ENCODE results near the gene SCAMP5. TPM values are rescaled to one million over a fixed set of nuclear protein-coding genes. Genes with fewer than 3 reads are reported as not detected.
A peak's percentile ranks its signal among the peaks of the same experiment; 100 is the strongest.

Gene SCAMP5
- total and polyA plus RNA-seq, 2 of the 13 experiments (the other 11 are each of a cell fraction or from before 2014, with no cell fraction given): 34.3 to 49.0 TPM

DNA sequence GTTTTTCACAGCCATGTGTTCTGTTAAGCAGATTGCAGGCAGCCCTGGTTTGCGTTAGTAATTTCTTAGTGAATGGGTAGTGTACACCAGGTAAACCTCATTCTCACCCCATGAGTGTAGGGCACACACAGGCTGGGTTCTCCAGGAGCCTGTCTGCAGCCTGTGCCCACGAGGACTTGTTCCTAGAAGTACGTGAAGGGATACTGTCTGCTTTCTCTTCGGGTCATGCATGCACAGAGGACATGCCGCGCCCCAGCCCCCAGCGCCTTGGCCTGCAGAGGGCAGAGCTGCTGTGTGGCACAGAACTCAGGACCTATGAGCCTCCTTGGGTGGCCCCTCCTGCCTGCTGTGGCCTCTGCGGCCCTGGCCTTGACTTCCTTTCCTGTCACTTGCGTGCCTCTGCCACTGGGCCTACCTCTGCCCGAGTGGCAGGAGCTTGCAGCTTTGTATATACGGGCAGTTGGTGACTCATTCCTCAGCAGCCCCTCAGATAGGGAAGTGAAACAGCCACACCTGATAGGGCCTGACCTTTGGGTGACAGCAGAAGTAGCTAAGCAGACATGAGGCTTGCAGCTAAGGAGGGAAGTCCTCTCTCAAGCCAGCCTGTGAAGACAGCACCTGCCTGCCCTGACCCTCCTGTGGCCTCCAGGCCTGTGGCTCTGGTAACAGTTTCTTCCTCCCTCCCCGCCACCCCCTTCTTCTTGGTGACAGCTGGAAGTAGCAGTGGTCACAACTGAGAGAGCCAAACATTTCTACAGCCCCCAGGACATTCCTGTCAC is 47.6 kb downstream of the SCAMP5 start (continued):
- TF ChIP-seq HMG20A (CRISPR knock-in tag; IDR thresholded peaks at IDR 0.05; ENCODE audit: borderline replicate concordance): peak; percentile 77; the same call in 1 of the 2 replicates
- peak; percentile 89 for TF ChIP-seq IRF2 (CRISPR knock-in tag; IDR thresholded peaks at IDR 0.05)
- no peak for TF ChIP-seq RELA (CRISPR knock-in tag; IDR thresholded peaks at IDR 0.05)
- TF ChIP-seq, protein P1, sequence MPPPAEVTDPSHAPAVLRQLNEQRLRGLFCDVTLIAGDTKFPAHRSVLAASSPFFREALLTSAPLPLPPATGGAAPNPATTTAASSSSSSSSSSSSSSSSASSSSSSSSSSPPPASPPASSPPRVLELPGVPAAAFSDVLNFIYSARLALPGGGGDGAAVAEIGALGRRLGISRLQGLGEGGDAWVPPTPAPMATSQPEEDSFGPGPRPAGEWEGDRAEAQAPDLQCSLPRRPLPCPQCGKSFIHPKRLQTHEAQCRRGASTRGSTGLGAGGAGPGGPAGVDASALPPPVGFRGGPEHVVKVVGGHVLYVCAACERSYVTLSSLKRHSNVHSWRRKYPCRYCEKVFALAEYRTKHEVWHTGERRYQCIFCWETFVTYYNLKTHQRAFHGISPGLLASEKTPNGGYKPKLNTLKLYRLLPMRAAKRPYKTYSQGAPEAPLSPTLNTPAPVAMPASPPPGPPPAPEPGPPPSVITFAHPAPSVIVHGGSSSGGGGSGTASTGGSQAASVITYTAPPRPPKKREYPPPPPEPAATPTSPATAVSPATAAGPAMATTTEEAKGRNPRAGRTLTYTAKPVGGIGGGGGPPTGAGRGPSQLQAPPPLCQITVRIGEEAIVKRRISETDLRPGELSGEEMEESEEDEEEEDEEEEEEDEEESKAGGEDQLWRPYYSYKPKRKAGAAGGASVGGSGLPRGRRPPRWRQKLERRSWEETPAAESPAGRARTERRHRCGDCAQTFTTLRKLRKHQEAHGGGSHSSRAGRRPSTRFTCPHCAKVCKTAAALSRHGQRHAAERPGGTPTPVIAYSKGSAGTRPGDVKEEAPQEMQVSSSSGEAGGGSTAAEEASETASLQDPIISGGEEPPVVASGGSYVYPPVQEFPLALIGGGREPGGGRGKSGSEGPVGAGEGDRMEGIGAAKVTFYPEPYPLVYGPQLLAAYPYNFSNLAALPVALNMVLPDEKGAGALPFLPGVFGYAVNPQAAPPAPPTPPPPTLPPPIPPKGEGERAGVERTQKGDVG (CRISPR knock-in tag; IDR thresholded peaks at IDR 0.05; ENCODE audit: borderline replicate concordance): no peak
- TF ChIP-seq ZNF816 (CRISPR knock-in tag; IDR thresholded peaks at IDR 0.05; ENCODE audit: borderline replicate concordance): no peak
- TF ChIP-seq ZNF224 (CRISPR knock-in tag; IDR thresholded peaks at IDR 0.05): peak; percentile 86; the same call in 1 of the 2 replicates
- TF ChIP-seq POGZ (CRISPR knock-in tag; IDR thresholded peaks at IDR 0.05): peak; percentile 74
- TF ChIP-seq GABPB1 (CRISPR knock-in tag; IDR thresholded peaks at IDR 0.05): peak; percentile 78
- no peak for TF ChIP-seq ZNF616 (CRISPR knock-in tag; IDR thresholded peaks at IDR 0.05; ENCODE audit: low read depth)
- TF ChIP-seq CBFB (CRISPR knock-in tag; IDR thresholded peaks at IDR 0.05): 0 out of 2 replicates have a peak, but pooled peaks have one; percentile 49
- peak; percentile 76; the same call in 1 of the 2 replicates for TF ChIP-seq NFKBIZ (CRISPR knock-in tag; IDR thresholded peaks at IDR 0.05)
- TF ChIP-seq CC2D1A (CRISPR knock-in tag; IDR thresholded peaks at IDR 0.05): no peak
- TF ChIP-seq TP53 (CRISPR knock-in tag; conservative IDR thresholded peaks at IDR 0.05): no peak
- TF ChIP-seq, protein P2, sequence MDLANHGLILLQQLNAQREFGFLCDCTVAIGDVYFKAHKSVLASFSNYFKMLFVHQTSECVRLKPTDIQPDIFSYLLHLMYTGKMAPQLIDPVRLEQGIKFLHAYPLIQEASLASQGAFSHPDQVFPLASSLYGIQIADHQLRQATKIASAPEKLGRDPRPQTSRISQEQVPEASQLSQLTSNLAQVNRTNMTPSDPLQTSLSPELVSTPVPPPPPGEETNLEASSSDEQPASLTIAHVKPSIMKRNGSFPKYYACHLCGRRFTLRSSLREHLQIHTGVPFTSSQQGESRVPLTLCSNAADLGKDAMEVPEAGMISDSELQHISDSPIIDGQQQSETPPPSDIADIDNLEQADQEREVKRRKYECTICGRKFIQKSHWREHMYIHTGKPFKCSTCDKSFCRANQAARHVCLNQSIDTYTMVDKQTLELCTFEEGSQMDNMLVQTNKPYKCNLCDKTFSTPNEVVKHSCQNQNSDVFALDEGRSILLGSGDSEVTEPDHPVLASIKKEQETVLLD (CRISPR knock-in tag; IDR thresholded peaks at IDR 0.05; ENCODE audit: low read depth): no peak
- TF ChIP-seq ZBTB7B (CRISPR knock-in tag; IDR thresholded peaks at IDR 0.05): peak; percentile 72; the same call in 1 of the 2 replicates
- peak; percentile 89 for TF ChIP-seq ZNF331 (CRISPR knock-in tag; IDR thresholded peaks at IDR 0.05)
- no peak for TF ChIP-seq CBX2 (IDR thresholded peaks at IDR 0.05; ENCODE audit: low read depth, low read length)
- peak; percentile 67; the same call in 1 of the 2 replicates for TF ChIP-seq CBX2 (CRISPR knock-in tag; IDR thresholded peaks at IDR 0.05; ENCODE audit: low read depth)
- TF ChIP-seq, protein P3, sequence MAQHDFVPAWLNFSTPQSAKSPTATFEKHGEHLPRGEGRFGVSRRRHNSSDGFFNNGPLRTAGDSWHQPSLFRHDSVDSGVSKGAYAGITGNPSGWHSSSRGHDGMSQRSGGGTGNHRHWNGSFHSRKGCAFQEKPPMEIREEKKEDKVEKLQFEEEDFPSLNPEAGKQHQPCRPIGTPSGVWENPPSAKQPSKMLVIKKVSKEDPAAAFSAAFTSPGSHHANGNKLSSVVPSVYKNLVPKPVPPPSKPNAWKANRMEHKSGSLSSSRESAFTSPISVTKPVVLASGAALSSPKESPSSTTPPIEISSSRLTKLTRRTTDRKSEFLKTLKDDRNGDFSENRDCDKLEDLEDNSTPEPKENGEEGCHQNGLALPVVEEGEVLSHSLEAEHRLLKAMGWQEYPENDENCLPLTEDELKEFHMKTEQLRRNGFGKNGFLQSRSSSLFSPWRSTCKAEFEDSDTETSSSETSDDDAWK (CRISPR knock-in tag; IDR thresholded peaks at IDR 0.05): no peak

Data from HepG2 (cell line).